Stomach smooth muscle (tissue), 2 donors: Measurements from ENCODE around the gene B4GALT5.
"Not testable (repeated sequence)": the region's sequence is repeated elsewhere in the genome, so short reads cannot be mapped to it uniquely, and the experiment has no call there.

Experiments used
- H3K27ac ChIP-seq: one replicate; pipeline ENCODE4 v1.7.0; 2013; ENCODE audit warnings: mild to moderate bottlenecking, low read length, inconsistent platforms
- H3K27me3 ChIP-seq, 2 donors: one replicate each; pipeline ENCODE4 v1.7.0; 2013; ENCODE audit warnings: low read length in 2 of 2; ENCODE audit not compliant: insufficient read depth in 2 of 2, control insufficient read depth in 1 of 2
- H3K36me3 ChIP-seq, 2 donors: one replicate each; pipeline ENCODE4 v1.7.0; 2013; ENCODE audit warnings: low read length in 2 of 2; ENCODE audit not compliant: control insufficient read depth in 2 of 2, insufficient read depth in 2 of 2
- H3K4me1 ChIP-seq: one replicate; pipeline ENCODE4 v1.7.0; 2013; ENCODE audit warnings: low read length; ENCODE audit not compliant: control insufficient read depth, insufficient read depth
- H3K4me3 ChIP-seq, 2 donors: one replicate each; pipeline ENCODE4 v1.7.0; 2013; ENCODE audit warnings: low read length in 2 of 2
- H3K9ac ChIP-seq, 2 donors: one replicate each; pipeline ENCODE4 v1.7.0; 2013; ENCODE audit warnings: low read length in 2 of 2, mild to moderate bottlenecking in 1 of 2
- H3K9me3 ChIP-seq, 2 donors: one replicate each; pipeline ENCODE4 v1.7.0; 2013; ENCODE audit warnings: low read length in 2 of 2; ENCODE audit not compliant: control insufficient read depth in 2 of 2
- donor health status: healthy.
- donor health status: Pancreatic carcinoma.

Gene B4GALT5

GRCh38 chr20:49624317-49624716 is 89.4 kb downstream of the B4GALT5 start:
- Histone ChIP-seq H3K27me3 (no peaks in the 10 kb centered on the region), H3K9me3 (peaks cover 3 to 5% of the 10 kb centered on the region in 2 donors), H3K27ac (no peak overlapping the region), H3K4me1 (no peaks in the 10 kb centered on the region), H3K4me3 (no peak overlapping the region), H3K9ac (no peak overlapping the region), H3K36me3 (no peaks in the 10 kb centered on the region)

DNA sequence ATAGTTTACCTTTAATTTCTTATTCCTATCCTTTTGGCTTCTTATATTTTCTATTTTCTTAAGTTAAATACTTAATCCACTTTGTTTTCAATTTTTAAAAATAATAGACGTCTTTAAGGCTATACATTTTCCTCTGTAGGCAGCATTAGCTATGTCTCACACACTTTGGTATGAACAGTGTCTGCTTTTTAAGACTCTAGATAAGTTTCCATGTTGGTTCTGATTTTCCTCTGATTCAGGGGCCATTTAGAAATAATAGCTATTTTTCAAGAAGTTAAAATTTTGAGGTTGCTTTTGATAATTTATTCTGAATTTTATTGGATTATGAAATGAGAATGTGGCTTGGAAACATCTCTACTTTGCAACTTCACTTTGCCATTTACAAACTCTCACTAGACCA is 91.4 kb downstream of the B4GALT5 start:
- no peaks in the 10 kb centered on the region for H3K27me3 ChIP-seq
- H3K36me3 ChIP-seq, result no peaks in the 10 kb centered on the region
- no peaks in the 10 kb centered on the region for H3K4me1 ChIP-seq
- H3K9me3 ChIP-seq, result peaks cover 3 to 5% of the 10 kb centered on the region in 2 donors
- H3K9ac ChIP-seq, result no peak overlapping the region
- H3K4me3 ChIP-seq, result no peak overlapping the region
- H3K27ac ChIP-seq, result no peak overlapping the region

DNA sequence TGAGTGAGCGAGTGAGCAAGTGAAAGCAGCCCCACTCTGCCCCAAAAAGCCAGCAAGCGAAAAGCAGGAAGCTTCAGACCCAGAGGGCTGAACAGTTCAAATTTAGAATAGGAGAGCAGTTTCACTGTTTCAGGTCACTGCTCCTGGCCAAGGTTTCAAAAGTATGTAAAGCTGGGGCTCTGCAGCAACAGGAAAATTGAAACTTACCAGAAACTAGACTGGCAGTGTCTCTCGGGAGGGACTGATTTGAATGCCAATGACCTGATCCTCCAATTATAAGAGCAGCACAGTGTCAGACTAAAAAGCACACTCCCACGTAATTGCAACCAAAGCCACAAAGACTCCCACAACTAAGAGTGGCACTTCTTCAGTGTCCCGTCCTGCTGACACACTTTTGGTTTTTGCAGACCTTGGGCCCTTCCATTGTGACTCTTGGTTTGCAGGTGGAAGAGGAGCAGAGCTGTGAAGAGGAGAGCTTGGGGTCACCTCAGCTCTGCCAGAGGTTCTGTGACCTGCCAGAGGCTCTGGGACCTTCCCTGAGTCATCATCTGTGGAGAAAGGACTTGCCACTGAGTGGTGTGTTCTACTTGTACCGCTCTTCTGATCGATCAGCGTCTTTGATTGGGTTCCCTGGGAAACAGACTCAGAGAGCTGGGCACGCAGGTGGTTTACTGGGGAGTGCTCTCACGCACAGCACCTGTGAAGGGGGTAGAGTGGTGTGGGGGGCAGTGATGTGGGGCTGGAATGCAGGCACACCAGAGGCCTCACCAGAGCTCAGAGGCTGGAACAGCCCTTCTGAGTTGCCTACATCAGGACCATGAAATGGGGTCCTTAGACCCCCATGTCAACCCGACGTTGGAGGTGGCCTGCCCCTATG is 93.1 kb downstream of the B4GALT5 start:
- Histone ChIP-seq H3K9me3 (peaks cover 3 to 5% of the 10 kb centered on the region in 2 donors), H3K27me3 (no peaks in the 10 kb centered on the region), H3K4me1 (no peaks in the 10 kb centered on the region), H3K9ac (no peak overlapping the region), H3K4me3 (no peak overlapping the region), H3K27ac (no peak overlapping the region), H3K36me3 (no peaks in the 10 kb centered on the region)

DNA sequence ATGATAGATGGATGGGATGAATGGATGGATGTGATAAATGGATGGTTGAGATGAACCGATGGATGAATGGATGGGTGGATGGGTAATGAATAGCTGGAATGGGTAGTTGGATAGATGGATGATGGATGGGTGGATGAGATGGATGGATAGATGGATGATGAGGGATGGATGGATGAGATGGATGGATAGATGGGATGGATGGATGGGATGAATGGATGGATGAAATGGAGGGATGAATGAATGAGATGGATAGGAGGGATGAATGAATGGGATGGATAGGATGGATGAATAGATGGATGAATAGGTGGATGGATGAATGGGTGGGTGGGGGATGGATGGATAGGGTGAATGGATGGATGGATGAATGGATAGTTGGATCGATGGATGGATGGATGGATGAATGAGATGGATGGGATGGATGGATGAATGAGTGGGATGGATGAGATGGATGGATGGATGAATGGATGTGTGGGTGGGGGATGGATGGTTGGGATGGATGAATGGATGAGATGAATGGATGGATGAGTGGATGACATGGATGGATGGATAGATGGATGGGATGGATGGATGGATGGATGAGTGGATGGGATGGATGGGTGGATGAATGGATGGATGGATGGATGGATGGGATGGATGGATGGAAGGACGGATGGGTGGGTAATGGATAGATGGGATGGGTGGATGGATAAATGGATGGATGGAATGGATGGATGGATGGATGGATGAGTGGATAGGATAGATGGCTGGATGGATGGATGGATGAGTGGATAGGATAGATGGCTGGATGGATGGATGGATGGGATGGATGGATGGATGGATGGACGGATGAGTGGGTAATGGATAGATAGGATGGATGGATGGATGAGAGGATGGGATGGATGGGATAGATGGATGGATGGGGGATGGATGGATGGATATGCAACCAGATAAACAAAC is 94.3 kb downstream of the B4GALT5 start:
- H3K27me3 ChIP-seq, result no peaks in the 10 kb centered on the region
- H3K4me1 ChIP-seq, result no peaks in the 10 kb centered on the region
- H3K27ac ChIP-seq, result no peak overlapping the region
- no peak overlapping the region for H3K9ac ChIP-seq
- H3K9me3 ChIP-seq, result peaks cover 3 to 5% of the 10 kb centered on the region in 2 donors
- no peaks in the 10 kb centered on the region for H3K36me3 ChIP-seq
- no peak overlapping the region for H3K4me3 ChIP-seq

GRCh38 chr20:49618289-49618688 is 95.4 kb downstream of the B4GALT5 start:
- H3K36me3 ChIP-seq, result no peaks in the 10 kb centered on the region
- peaks cover 3 to 5% of the 10 kb centered on the region in 2 donors for H3K9me3 ChIP-seq
- H3K27me3 ChIP-seq, result no peaks in the 10 kb centered on the region
- H3K9ac ChIP-seq, result no peak overlapping the region
- no peak overlapping the region for H3K27ac ChIP-seq
- no peaks in the 10 kb centered on the region for H3K4me1 ChIP-seq
- H3K4me3 ChIP-seq, result no peak overlapping the region

- not testable (repeated sequence) for H3K4me3 ChIP-seq, H3K27ac ChIP-seq, H3K36me3 ChIP-seq, H3K9ac ChIP-seq, H3K9me3 ChIP-seq, H3K4me1 ChIP-seq, H3K27me3 ChIP-seq
Measured at GRCh38 chr20:49617394-49617793, 96.3 kb downstream of the B4GALT5 start.

DNA sequence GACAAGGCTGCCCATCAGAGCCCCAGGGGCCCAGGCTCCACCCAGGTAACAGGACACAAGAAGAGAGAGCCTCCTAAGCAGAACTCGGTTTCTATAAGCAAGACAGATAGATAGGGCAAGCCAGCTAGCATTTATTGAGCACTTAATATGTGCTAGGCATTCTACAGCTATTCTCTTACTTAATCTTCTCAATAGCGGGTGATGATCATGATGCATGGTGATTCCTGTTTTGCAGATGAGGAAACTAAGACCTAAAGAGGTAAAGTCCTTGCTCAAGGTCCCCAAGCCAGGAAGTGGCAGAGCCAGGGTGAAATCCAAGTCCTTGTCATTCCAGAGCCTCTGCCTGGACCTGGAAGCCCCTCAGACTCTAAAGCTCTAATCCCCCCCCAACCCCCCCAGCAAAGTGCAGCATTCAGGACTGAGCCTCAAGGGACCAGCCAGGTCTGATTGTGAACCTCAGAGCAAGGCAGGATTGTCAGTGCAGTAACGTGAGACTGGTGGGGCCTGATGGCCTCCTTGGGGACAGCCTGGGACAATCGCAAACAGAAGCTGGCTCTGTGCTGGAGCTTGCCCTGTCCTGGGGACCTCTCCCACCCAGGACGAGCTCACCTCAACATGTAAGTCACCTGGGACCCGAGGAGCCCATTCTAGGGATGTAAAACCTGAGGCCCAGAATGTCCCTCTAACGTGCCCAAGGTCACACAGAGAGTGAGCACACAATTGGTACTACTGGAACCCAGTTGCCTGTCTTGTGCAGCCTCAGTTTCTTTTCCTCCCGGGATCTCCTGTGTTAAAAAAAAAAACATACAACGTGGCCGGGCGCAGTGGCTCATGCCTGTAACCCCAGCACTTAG is 97.3 kb downstream of the B4GALT5 start:
- Histone ChIP-seq H3K27ac (no peak overlapping the region), H3K4me1 (no peaks in the 10 kb centered on the region)

GRCh38 chr20:49615401-49616153 is 98.1 kb downstream of the B4GALT5 start:
- Histone ChIP-seq H3K27ac (no peak overlapping the region), H3K4me3 (no peak overlapping the region), H3K27me3 (no peaks in the 10 kb centered on the region), H3K36me3 (no peaks in the 10 kb centered on the region), H3K4me1 (peaks cover 8% of the 10 kb centered on the region), H3K9ac (no peak overlapping the region), H3K9me3 (no peaks in the 10 kb centered on the region)

More for the DNA sequence above, 97.3 kb downstream of the B4GALT5 start:
- Histone ChIP-seq H3K9ac (no peak overlapping the region), H3K36me3 (no peaks in the 10 kb centered on the region), H3K9me3 (peaks cover 0 to under 1% of the 10 kb centered on the region in 2 donors), H3K27me3 (no peaks in the 10 kb centered on the region), H3K4me3 (no peak overlapping the region)

GRCh38 chr20:49615051-49615400 is 98.7 kb downstream of the B4GALT5 start:
- not testable (repeated sequence) for H3K9ac ChIP-seq, H3K4me1 ChIP-seq, H3K36me3 ChIP-seq, H3K4me3 ChIP-seq, H3K27ac ChIP-seq, H3K9me3 ChIP-seq, H3K27me3 ChIP-seq
